ENCODE results near the gene EBF3. TPM values are rescaled to one million over a fixed set of nuclear protein-coding genes. Genes with fewer than 3 reads are reported as not detected.

The EBF3 gene
- total RNA-seq, 1 experiment from 2014 or later, result 0.12 TPM

GRCh38 chr10:129970465-129971364 is 6.6 kb upstream of the EBF3 start:
- Histone ChIP-seq H4K20me1 (ENCODE audit: insufficient read depth) (no peaks in the 10 kb centered on the region), H3K27me3 (ENCODE audit: insufficient read depth, low read length) (no peaks in the 10 kb centered on the region), H3K79me2 (ENCODE audit: insufficient read depth, low read length) (no peaks in the 10 kb centered on the region), H3K4me2 (ENCODE audit: low read length) (no peak overlapping the region), H3K9ac (ENCODE audit: low read length) (no peak overlapping the region), H2AFZ (ENCODE audit: low read depth, low read length, poor library complexity, severe bottlenecking) (no peak overlapping the region), H3K9me3 (ENCODE audit: control insufficient read depth in 1 of 2, insufficient read depth in 1 of 2, low read depth in 1 of 2, low read length in 2 of 2) (no peaks in the 10 kb centered on the region), H3K27ac (ENCODE audit: low read depth, low read length) (no peak overlapping the region), H3K4me1 (ENCODE audit: control insufficient read depth in 1 of 2, insufficient read depth in 2 of 2, low read length in 2 of 2) (no peaks in the 10 kb centered on the region), H3K9me2 (ENCODE audit: insufficient read depth) (no peaks in the 10 kb centered on the region), H3K4me3 (replicated peaks in 1 of 2; ENCODE audit: low read depth in 1 of 2, low read length in 2 of 2) (no peak overlapping the region), H3K36me3 (ENCODE audit: control insufficient read depth in 1 of 2, insufficient read depth in 2 of 2, low read length in 2 of 2) (no peaks in the 10 kb centered on the region)
- ChIA-PET POLR2A (no interaction called here), RAD21 (ENCODE audit: low non-redundant PET in 1 of 2, low total read pairs in 2 of 2, uncharacterized antibody in 2 of 2, unreplicated experiment in 2 of 2) (no interaction called here), CTCF (no interaction called here)
- intact Hi-C loops (cut with micrococcal nuclease), result loop anchor here (5.0 to 10.0 kb wide), 3 partner anchors 96 to 938 kb away; no protein-coding TSS in a partner anchor
- TF ChIP-seq JUND (IDR thresholded peaks at IDR 0.05) (no peak), ATF3 (IDR thresholded peaks at IDR 0.05) (no peak), CEBPB (IDR thresholded peaks at IDR 0.05; ENCODE audit: low read depth) (no peak), REST (IDR thresholded peaks at IDR 0.05; ENCODE audit: low read depth) (no peak), FOSL1 (IDR thresholded peaks at IDR 0.05; ENCODE audit: low read depth) (no peak), ZBTB33 (IDR thresholded peaks at IDR 0.05; ENCODE audit: extremely low read depth, insufficient replicate concordance, low read length) (no peak), POLR2AphosphoS5 (IDR thresholded peaks at IDR 0.05; ENCODE audit: low read depth, low read length) (no peak), EZH2phosphoT487 (IDR thresholded peaks at IDR 0.05; ENCODE audit: borderline replicate concordance) (no peak), SRF (IDR thresholded peaks at IDR 0.05; ENCODE audit: low read depth) (no peak), CTCF (IDR thresholded peaks at IDR 0.05 in 2 of 3, conservative IDR thresholded peaks at IDR 0.05 in 1 of 3; ENCODE audit: borderline replicate concordance in 1 of 3, insufficient read depth in 1 of 3, low read depth in 2 of 3, low read length in 2 of 3) (no peak), YY1 (IDR thresholded peaks at IDR 0.05; ENCODE audit: extremely low read depth, insufficient replicate concordance, low read depth, low read length) (no peak)
- no TSS peak for BruUV-seq (replicated peaks)
- DNase-seq (ENCODE audit: low read depth, low spot score), result no peak
- ATAC-seq, result no peak

Data from HCT116 (cell line).